Vagina (tissue), 2 donors: ENCODE data around the gene ACSF3. TPM values are rescaled to one million over a fixed set of nuclear protein-coding genes. Genes with fewer than 3 reads are reported as not detected.

ENCODE experiments used
- DNase-seq, 2 donors: peaks; one replicate each; pipeline ENCODE4 v3.0.0-alpha.2; 2017; ENCODE audit errors: extremely low spot score in 2 of 2
- H3K27ac ChIP-seq: fragments of 200-600 bp; sonication (generic); one replicate; pipeline ENCODE4 v1.5.1; 2019
- H3K27me3 ChIP-seq: fragments of 200-600 bp; sonication (generic); one replicate; pipeline ENCODE4 v1.5.1; 2019
- H3K36me3 ChIP-seq, 2 donors: fragments of 200-600 bp; sonication (generic); one replicate each; pipeline ENCODE4 v1.5.1; 2017 to 2019
- H3K4me1 ChIP-seq: fragments of 200-600 bp; sonication (generic); one replicate; pipeline ENCODE4 v1.5.1; 2019
- H3K4me3 ChIP-seq, 2 donors: fragments of 200-600 bp; sonication (generic); 1 replicate in 1 of 2; 2 replicates in 1 of 2; pipeline ENCODE4 v1.5.1; 2016 to 2019
- H3K9me3 ChIP-seq: fragments of 200-600 bp; sonication (generic); one replicate; pipeline ENCODE4 v1.5.1; 2019
- POLR2A ChIP-seq, 2 donors: fragments of 450-650 bp; IDR thresholded peaks; one replicate each; pipeline ENCODE4 v1.6.1; 2017; ENCODE audit warnings: antibody characterized with exemption in 2 of 2, mild to moderate bottlenecking in 2 of 2, moderate library complexity in 2 of 2
- POLR2AphosphoS5 ChIP-seq, 2 donors: sonication (generic); formaldehyde crosslinking; IDR thresholded peaks; one replicate each; pipeline ENCODE4 v1.9.0; 2017; ENCODE audit warnings: antibody characterized with exemption in 2 of 2, mild to moderate bottlenecking in 2 of 2, low read depth in 1 of 2; ENCODE audit not compliant: insufficient read depth in 1 of 2
- intact Hi-C: fragments of 100-400 bp; cut with DNase I; formaldehyde crosslinking; loops from one replicate; pipeline ENCODE4 v1.15.1; 2023
- total RNA-seq: library from RNA; depleted of rRNA; stranded (reverse); fragments of >200 nt; gene quantifications from one replicate; pipeline ENCODE4 v1.2.3, GENCODE V29; 2016
- TF ChIP-seq, protein P1 (sequence below), 3 experiments: fragments of 450-650 bp in 2 of 3; fragments of 200-600 bp in 1 of 3; sonication (generic) in 1 of 3; IDR thresholded peaks; one replicate each; pipeline ENCODE4 v1.5.1; 2017 to 2019; ENCODE audit warnings: antibody characterized with exemption in 3 of 3, mild to moderate bottlenecking in 2 of 3, moderate library complexity in 2 of 3

ACSF3 gene
- total RNA-seq, 1 donor from 2014 or later: 23.3 TPM

DNA sequence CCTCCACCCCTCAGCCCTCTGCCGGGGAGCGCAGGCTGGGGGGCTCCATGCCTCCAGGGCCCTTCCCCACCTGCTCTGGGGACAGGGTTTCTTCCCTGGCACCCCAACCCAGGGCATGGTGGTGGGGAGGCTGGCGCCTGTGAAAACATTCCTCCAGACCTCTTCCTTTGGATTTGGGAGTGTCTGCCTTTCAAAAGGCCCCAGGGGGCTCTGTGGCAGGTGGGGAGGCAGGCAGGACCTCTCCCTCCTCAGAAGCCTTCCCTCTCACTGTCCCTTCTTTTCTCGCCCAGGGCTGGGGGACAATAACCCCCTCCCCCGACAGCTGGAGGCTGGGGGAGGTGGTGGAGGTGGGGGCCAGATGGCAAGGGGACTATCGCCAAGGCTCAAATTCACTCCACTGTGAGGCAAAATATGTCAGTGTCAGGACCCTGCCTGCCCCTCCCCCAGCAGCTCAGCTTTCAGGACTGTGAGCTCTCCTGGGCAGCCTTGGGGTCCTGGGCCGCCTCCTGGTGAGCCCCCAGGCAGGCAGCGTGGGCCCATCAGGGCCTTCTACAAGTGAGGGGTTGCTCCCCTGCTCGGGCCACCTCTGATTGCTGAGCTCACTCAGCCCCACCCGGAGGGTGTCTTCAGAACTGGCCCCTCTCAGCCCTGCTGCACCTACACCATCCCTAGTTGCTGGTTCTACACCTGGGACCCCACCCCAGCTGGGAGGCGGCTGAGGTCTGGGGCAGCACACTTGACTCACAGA is 79.7 kb downstream of the ACSF3 start:
- no peaks in the 10 kb centered on the region for H3K36me3 ChIP-seq
- no peak for DNase-seq
- H3K9me3 ChIP-seq: no peaks in the 10 kb centered on the region
- H3K4me1 ChIP-seq: peaks cover 17% of the 10 kb centered on the region
- H3K27ac ChIP-seq: no peak overlapping the region
- H3K27me3 ChIP-seq: no peaks in the 10 kb centered on the region
- TF ChIP-seq, protein P1, sequence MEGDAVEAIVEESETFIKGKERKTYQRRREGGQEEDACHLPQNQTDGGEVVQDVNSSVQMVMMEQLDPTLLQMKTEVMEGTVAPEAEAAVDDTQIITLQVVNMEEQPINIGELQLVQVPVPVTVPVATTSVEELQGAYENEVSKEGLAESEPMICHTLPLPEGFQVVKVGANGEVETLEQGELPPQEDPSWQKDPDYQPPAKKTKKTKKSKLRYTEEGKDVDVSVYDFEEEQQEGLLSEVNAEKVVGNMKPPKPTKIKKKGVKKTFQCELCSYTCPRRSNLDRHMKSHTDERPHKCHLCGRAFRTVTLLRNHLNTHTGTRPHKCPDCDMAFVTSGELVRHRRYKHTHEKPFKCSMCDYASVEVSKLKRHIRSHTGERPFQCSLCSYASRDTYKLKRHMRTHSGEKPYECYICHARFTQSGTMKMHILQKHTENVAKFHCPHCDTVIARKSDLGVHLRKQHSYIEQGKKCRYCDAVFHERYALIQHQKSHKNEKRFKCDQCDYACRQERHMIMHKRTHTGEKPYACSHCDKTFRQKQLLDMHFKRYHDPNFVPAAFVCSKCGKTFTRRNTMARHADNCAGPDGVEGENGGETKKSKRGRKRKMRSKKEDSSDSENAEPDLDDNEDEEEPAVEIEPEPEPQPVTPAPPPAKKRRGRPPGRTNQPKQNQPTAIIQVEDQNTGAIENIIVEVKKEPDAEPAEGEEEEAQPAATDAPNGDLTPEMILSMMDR (IDR thresholded peaks at IDR 0.05): no peak
- TF ChIP-seq POLR2AphosphoS5 (IDR thresholded peaks at IDR 0.05; ENCODE audit: insufficient read depth in 1 of 2, low read depth in 1 of 2) (no peak), POLR2A (IDR thresholded peaks at IDR 0.05) (no peak)
- no peak overlapping the region for H3K4me3 ChIP-seq
- intact Hi-C loops: loop anchor here (5.0 kb wide), 1 partner anchor 226 kb away; no protein-coding TSS in a partner anchor

DNA sequence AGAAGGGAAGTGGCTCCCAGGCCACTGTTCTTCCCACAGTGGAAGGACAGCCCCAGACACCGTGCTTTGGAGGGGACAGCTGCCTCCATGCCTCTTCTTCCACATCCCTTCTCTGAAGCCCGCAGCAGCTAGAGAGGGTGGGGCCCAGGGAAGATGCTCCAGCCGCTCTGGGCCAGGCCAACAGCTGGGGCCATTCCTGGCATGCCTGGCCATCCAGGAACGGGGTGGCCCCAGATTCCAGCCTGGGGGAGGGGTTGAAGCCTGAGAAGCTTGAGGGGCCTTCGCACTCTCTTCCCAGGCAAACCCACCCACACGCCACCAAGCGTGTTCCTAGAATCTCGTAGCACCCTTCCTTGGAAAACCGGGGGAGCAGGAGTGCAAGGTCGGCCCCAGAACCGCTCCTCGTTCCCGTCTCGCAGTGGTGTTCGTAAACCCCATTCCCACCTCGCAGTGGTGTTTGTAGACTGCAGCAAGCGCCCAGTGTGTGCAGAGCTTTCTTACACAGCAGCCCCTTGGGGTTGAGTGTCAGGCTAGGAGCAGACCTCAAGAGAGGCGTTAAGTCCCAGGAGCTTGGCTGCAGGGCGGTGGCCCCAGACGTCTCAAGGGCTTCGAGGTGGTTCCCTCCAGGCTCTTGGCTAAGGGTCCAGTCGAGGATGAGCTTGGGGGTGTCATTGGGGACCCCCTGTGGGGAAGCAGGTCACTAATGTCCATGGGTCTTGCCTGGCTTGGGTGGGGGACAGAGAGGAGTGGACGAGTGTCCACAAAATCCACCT is 80.6 kb downstream of the ACSF3 start:
- H3K9me3 ChIP-seq: no peaks in the 10 kb centered on the region
- H3K36me3 ChIP-seq: no peaks in the 10 kb centered on the region
- H3K27me3 ChIP-seq: no peaks in the 10 kb centered on the region
- peaks cover 17% of the 10 kb centered on the region for H3K4me1 ChIP-seq
- DNase-seq: no peak
- no peak overlapping the region for H3K4me3 ChIP-seq
- TF ChIP-seq POLR2A (IDR thresholded peaks at IDR 0.05) (no peak), POLR2AphosphoS5 (IDR thresholded peaks at IDR 0.05; ENCODE audit: insufficient read depth in 1 of 2, low read depth in 1 of 2) (no peak)
- TF ChIP-seq, protein P1 (IDR thresholded peaks at IDR 0.05): no peak
- intact Hi-C loops: loop anchor here (5.0 kb wide), 1 partner anchor 227 kb away; no protein-coding TSS in a partner anchor
- no peak overlapping the region for H3K27ac ChIP-seq

DNA sequence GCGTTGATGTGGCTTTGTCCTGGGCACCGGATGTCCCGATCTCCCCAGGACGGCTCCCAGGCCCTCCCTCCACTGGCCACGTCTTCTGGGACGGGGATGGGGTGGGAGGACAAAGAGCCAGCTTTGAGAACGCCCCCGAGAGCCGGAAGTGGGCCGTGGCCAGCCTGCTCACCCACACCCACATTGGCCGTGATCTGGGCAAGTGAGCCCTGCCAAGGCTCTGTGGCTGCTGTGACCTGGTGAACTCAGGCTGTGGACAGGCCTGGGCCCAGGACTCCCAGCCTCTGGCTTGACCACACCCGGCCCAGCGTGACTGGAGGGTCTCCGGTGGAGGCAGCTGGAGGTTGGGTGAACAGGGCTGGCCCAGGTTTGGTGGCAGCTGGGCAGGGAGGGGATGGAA is 81.2 kb downstream of the ACSF3 start:
- TF ChIP-seq, protein P1 (IDR thresholded peaks at IDR 0.05): no peak
- TF ChIP-seq POLR2A (IDR thresholded peaks at IDR 0.05) (no peak), POLR2AphosphoS5 (IDR thresholded peaks at IDR 0.05; ENCODE audit: insufficient read depth in 1 of 2, low read depth in 1 of 2) (no peak)
- Histone ChIP-seq H3K27ac (no peak overlapping the region), H3K4me1 (peaks cover 17% of the 10 kb centered on the region), H3K27me3 (no peaks in the 10 kb centered on the region), H3K4me3 (no peak overlapping the region), H3K36me3 (no peaks in the 10 kb centered on the region), H3K9me3 (no peaks in the 10 kb centered on the region)
- no peak for DNase-seq
- intact Hi-C loops: loop anchor here (5.0 kb wide), 1 partner anchor 228 kb away; no protein-coding TSS in a partner anchor

DNA sequence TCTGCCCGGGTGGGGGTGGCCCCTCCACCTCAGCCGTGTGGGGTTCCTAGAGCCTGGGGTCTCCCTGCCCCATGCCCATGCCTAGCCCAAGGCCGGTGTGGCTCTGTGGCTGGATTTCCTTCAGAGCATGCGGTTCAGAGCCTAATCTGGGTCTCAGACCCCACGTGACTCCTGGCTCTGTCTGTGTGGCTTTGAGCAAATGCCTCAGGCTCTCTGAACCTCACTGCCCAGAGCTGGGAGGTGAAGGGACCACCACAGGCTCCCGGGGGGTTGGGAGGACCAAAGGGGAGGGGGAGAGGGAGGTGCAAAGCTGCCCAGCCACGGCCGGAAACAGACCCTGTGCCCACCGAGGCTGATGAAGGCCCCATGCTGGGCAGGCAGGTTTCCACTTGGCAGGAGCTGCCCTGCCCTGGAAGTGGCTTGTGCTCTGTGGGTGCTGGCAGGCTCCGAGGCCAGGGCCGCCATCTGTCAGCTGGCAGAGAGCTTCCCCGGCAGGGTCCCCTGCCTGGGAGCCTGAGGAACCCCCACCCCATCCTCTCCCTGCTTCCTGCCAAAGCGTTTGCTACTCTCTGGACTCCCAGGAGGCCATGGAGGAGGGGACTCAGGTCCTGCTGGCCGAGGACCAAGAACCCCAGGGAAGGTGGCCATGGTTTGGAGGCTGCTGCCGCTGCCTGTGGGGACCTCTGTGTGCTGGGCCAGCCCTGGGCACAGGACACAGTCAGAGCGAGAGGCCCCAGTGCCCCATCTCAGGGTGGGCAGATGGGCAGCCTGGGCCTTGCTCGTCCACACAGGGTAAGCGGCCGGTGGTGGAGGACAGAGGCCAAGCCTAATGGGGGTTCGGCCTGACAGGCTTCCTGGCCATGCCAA is 81.9 kb downstream of the ACSF3 start:
- Histone ChIP-seq H3K4me3 (no peak overlapping the region), H3K36me3 (no peaks in the 10 kb centered on the region), H3K9me3 (no peaks in the 10 kb centered on the region), H3K27ac (no peak overlapping the region), H3K27me3 (no peaks in the 10 kb centered on the region), H3K4me1 (peaks cover 13% of the 10 kb centered on the region)
- TF ChIP-seq, protein P1 (IDR thresholded peaks at IDR 0.05): no peak
- no peak for DNase-seq
- intact Hi-C loops: no loop called here
